Activated B cell treated with CpG ODN at 0.5 μM for 24 hours (primary cell): Measurements from ENCODE around the gene NLRP1. TPM values are rescaled to one million over a fixed set of nuclear protein-coding genes. Genes with fewer than 3 reads are reported as not detected.
"Not testable (repeated sequence)": the region's sequence is repeated elsewhere in the genome, so short reads cannot be mapped to it uniquely, and the experiment has no call there.

Source experiments
- ATAC-seq: fragments of 200-7000 bp; cut with Tn5 transposase; one replicate; pipeline ENCODE4 v1.10.0; 2021; ENCODE audit warnings: low read depth, mild to moderate bottlenecking, moderate library complexity
- CTCF ChIA-PET: fragments of 350-600 bp; sonication (Branson Sonifier 250); formaldehyde crosslinking; loops from one replicate; lab custom pipeline; 2021; ENCODE audit warnings: antibody characterized with exemption; lab: Charles Lee
- POLR2A ChIA-PET: fragments of 350-600 bp; sonication (Branson Sonifier 250); formaldehyde crosslinking; loops from one replicate; lab custom pipeline; 2021; ENCODE audit warnings: antibody characterized with exemption; lab: Charles Lee
- DNase-seq: peaks from one replicate; pipeline ENCODE4 v3.0.0; 2022
- H3K27ac Mint-ChIP-seq: one replicate; pipeline ENCODE4 v1.8.0; 2020; ENCODE audit warnings: mixed read lengths
- H3K27me3 Mint-ChIP-seq: one replicate; pipeline ENCODE4 v1.8.0; 2021; ENCODE audit warnings: mixed read lengths
- H3K36me3 Mint-ChIP-seq: one replicate; pipeline ENCODE4 v1.8.0; 2021; ENCODE audit warnings: low read depth, mixed read lengths
- H3K4me1 Mint-ChIP-seq: one replicate; pipeline ENCODE4 v1.8.0; 2021; ENCODE audit warnings: mixed read lengths
- H3K4me3 Mint-ChIP-seq: one replicate; pipeline ENCODE4 v1.8.0; 2020; ENCODE audit warnings: mild to moderate bottlenecking, mixed read lengths
- H3K9me3 Mint-ChIP-seq: one replicate; pipeline ENCODE4 v1.8.0; 2020; ENCODE audit warnings: mixed read lengths
- CTCF ChIP-seq: fragments of 200-600 bp; IDR thresholded peaks from one replicate; pipeline ENCODE4 v1.8.0; 2022; ENCODE audit warnings: antibody characterized with exemption, mild to moderate bottlenecking
- intact Hi-C: fragments of 100-400 bp; cut with micrococcal nuclease; formaldehyde crosslinking; loops from one replicate; pipeline ENCODE4 v1.15.1; 2024
- total RNA-seq: library from RNA; stranded (reverse); gene quantifications from 2 replicates; pipeline ENCODE4 v1.2.3, GENCODE V29; 2022

NLRP1 gene
- total RNA-seq, 1 donor from 2014 or later = 40.4 TPM

DNA sequence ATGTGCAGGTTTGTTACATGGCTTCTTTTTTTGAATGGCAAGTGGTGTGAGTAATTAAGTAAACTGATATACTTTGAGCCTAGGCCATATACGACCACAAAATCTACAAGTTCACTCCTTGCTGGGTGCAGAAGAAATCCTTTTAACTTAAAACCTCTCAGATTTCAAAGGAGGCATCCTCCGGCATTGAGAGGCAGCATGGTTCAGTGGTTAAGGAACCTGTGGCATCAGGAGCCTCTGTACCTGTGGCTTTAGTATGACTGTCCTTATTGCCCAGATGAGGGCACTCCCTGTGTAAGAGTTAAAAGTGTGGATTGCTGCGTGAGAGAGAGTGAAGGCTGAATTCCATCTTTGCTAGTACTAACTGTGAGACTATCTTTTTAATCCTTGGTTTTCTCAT, 3.3 kb downstream of the NLRP1 start:
- intact Hi-C loops = loop anchor here (10.0 kb wide), 1 partner anchor 1064 kb away; the partner anchor contains the start of genes KIAA0753 and TXNDC17
- no peak for ATAC-seq
- H3K4me1 Mint-ChIP-seq = peaks cover 69% of the 10 kb centered on the region
- peaks cover 61% of the 10 kb centered on the region for H3K36me3 Mint-ChIP-seq
- POLR2A ChIA-PET = interaction anchor here (0.6 kb wide), 1 partner anchor 254 kb away, joined by 3 read pairs; no protein-coding TSS in a partner anchor
- peaks cover 6% of the 10 kb centered on the region for H3K9me3 Mint-ChIP-seq
- no peak for TF ChIP-seq CTCF
- no peak for DNase-seq
- H3K27ac Mint-ChIP-seq = peak overlapping the region; percentile 16
- H3K27me3 Mint-ChIP-seq = no peaks in the 10 kb centered on the region
- CTCF ChIA-PET = no interaction called here
- no peak overlapping the region for H3K4me3 Mint-ChIP-seq

DNA sequence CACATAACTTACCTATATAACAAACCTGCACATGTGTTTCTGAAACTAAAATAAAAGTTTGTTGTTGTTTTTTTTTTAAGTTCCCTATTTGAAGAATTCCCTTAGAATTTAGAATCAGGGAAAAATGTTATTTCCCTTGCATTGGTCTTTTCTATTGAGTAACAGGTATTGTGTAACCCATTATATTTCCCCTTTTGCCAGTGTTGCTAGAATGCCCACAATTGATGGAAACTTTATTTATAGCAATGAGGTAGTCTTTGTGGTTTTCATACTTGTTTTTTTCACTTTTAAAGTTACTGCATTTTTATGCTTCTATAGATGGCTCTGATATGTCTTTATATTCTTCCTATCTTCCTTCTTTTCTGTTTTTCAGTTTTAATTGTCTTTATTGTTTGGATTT, 3.9 kb downstream of the NLRP1 start:
- peaks cover 72% of the 10 kb centered on the region for H3K4me1 Mint-ChIP-seq

DNA sequence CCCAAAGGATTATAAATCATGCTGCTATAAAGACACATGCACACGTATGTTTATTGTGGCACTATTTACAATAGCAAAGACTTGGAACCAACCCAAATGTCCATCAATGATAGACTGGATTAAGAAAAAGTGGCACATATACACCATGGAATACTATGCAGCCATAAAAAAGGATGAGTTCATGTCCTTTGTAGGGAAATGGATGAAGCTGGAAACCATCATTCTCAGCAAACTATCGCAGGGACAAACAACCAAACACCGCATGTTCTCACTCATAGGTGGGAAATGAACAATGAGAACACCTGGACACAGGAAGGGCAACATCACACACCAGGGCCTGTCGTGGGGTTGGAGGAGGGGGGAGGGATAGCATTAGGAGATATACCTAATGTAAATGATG, 5.5 kb downstream of the NLRP1 start:
- H3K36me3 Mint-ChIP-seq = peaks cover 75% of the 10 kb centered on the region
- H3K4me1 Mint-ChIP-seq = peaks cover 58% of the 10 kb centered on the region
- H3K27me3 Mint-ChIP-seq, POLR2A ChIA-PET, H3K4me3 Mint-ChIP-seq, H3K9me3 Mint-ChIP-seq, ATAC-seq, CTCF ChIA-PET, DNase-seq, intact Hi-C loops, H3K27ac Mint-ChIP-seq: not testable (repeated sequence)

More for the DNA sequence above, 3.9 kb downstream of the NLRP1 start:
- ATAC-seq = no peak
- POLR2A ChIA-PET = no interaction called here
- peaks cover 6% of the 10 kb centered on the region for H3K9me3 Mint-ChIP-seq
- H3K36me3 Mint-ChIP-seq = peaks cover 66% of the 10 kb centered on the region
- peak overlapping the region; percentile 16 for H3K27ac Mint-ChIP-seq
- no peak for TF ChIP-seq CTCF
- DNase-seq = no peak
- H3K27me3 Mint-ChIP-seq = no peaks in the 10 kb centered on the region
- CTCF ChIA-PET = no interaction called here
- intact Hi-C loops = loop anchor here (10.0 kb wide), 1 partner anchor 1064 kb away; the partner anchor contains the start of genes KIAA0753 and TXNDC17
- H3K4me3 Mint-ChIP-seq = no peak overlapping the region

- H3K4me3 Mint-ChIP-seq, CTCF ChIA-PET, intact Hi-C loops, H3K27ac Mint-ChIP-seq, H3K9me3 Mint-ChIP-seq, ATAC-seq, DNase-seq, POLR2A ChIA-PET, H3K27me3 Mint-ChIP-seq: not testable (repeated sequence)
- Mint-ChIP-seq H3K36me3 (peaks cover 85% of the 10 kb centered on the region), H3K4me1 (peaks cover 30% of the 10 kb centered on the region)
These were observed 11.3 kb downstream of the NLRP1 start for GRCh38 chr17:5573017-5573416.

- intact Hi-C loops = no loop called here
- Mint-ChIP-seq H3K27me3 (no peaks in the 10 kb centered on the region), H3K4me1 (peaks cover 22% of the 10 kb centered on the region), H3K9me3 (no peaks in the 10 kb centered on the region), H3K4me3 (no peak overlapping the region), H3K27ac (no peak overlapping the region), H3K36me3 (peaks cover 90% of the 10 kb centered on the region)
- DNase-seq = no peak
- POLR2A ChIA-PET = no interaction called here
- CTCF ChIA-PET = no interaction called here
- no peak for TF ChIP-seq CTCF
- ATAC-seq = no peak
These were observed 13.0 kb downstream of the NLRP1 start for GRCh38 chr17:5571281-5571680.

DNA sequence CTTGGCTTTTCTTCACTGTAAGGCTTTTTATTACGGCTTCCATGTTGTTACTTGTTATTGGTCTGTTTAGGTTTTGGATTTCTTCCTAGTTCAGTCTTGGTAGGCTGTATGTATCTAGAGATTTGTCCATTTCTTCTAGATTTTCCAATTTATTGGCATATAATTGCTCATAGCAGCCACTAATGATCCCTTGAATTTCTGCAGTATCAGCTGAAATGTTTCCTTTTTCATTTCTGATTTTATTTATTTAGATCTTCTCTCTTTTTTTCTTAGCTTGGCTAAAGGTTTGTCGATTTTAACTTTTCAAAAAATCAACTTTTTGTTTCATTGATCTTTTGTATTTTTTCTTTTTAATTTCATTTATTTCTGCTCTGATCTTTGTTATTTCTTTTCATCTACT, 18.5 kb downstream of the NLRP1 start:
- TF ChIP-seq CTCF = no peak
- peaks cover 63% of the 10 kb centered on the region for H3K36me3 Mint-ChIP-seq
- ChIA-PET CTCF (no interaction called here), POLR2A (no interaction called here)
- no peak for DNase-seq
- H3K4me1 Mint-ChIP-seq = peaks cover 5% of the 10 kb centered on the region
- no peaks in the 10 kb centered on the region for H3K27me3 Mint-ChIP-seq
- no peak overlapping the region for H3K27ac Mint-ChIP-seq
- no peaks in the 10 kb centered on the region for H3K9me3 Mint-ChIP-seq
- no peak for ATAC-seq
- H3K4me3 Mint-ChIP-seq = no peak overlapping the region
- intact Hi-C loops = no loop called here
